Measurements from ENCODE around the gene MYO9B.
"Not testable (repeated sequence)": the region's sequence is repeated elsewhere in the genome, so short reads cannot be mapped to it uniquely, and the experiment has no call there.

MYO9B gene

DNA sequence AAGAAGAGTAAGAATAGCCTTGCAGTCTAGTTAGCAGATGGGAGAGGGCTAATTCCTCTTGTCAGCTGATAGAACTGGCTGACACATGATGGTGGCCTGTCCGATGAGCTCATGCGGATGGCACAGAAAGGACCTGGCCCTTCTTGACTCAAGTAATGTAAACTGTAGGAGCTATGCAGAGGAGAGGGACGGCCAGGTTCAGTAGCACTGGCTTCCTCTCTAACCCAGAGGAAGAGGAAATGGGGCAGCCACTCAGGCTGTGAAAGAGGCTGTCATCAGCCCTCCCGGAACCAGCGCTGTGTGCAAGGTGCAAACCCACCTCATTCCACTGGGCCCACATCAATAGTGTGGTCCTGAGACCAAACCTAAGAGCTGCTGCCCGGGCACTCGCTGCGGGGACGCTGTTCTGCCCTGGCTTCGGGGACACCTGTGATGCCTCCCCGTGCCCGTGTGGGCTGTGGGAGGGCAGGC is 108.8 kb downstream of the MYO9B start:
- TF ChIP-seq, protein P1, sequence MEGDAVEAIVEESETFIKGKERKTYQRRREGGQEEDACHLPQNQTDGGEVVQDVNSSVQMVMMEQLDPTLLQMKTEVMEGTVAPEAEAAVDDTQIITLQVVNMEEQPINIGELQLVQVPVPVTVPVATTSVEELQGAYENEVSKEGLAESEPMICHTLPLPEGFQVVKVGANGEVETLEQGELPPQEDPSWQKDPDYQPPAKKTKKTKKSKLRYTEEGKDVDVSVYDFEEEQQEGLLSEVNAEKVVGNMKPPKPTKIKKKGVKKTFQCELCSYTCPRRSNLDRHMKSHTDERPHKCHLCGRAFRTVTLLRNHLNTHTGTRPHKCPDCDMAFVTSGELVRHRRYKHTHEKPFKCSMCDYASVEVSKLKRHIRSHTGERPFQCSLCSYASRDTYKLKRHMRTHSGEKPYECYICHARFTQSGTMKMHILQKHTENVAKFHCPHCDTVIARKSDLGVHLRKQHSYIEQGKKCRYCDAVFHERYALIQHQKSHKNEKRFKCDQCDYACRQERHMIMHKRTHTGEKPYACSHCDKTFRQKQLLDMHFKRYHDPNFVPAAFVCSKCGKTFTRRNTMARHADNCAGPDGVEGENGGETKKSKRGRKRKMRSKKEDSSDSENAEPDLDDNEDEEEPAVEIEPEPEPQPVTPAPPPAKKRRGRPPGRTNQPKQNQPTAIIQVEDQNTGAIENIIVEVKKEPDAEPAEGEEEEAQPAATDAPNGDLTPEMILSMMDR (IDR thresholded peaks at IDR 0.05; ENCODE audit: insufficient read depth, low read length, poor library complexity, severe bottlenecking): no peak
- Histone ChIP-seq H3K36me3 (ENCODE audit: control insufficient read depth, insufficient read depth, low read length) (peaks cover 39% of the 10 kb centered on the region), H3K27me3 (replicated peaks; ENCODE audit: control insufficient read depth, insufficient read depth, low read length) (no peaks in the 10 kb centered on the region), H3K4me3 (replicated peaks; ENCODE audit: low read depth, low read length) (no peak overlapping the region)
- DNase-seq (ENCODE audit: extremely low read depth, insufficient read length): no peak

DNA sequence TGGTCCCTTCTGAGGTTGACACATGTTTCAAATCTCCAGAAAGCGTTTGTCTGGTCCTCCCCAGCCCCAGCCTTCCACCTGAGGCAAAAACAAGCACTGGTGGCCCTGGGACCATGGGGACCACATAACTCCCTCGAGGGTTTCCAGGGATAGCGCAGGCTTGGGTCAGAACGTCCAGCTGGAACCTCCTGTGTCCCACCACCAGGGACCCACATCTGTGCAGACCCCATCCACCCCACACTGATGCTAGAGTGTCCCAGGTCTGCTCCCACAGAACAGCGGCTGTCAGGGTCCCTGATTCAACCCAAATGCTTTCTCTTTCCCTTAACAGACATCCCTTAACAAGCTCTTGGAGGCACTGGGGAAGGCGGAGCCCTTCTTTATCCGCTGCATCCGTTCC is 110.0 kb downstream of the MYO9B start:
- Histone ChIP-seq H3K36me3 (ENCODE audit: control insufficient read depth, insufficient read depth, low read length) (peaks cover 41% of the 10 kb centered on the region), H3K27me3 (replicated peaks; ENCODE audit: control insufficient read depth, insufficient read depth, low read length) (no peaks in the 10 kb centered on the region), H3K4me3 (replicated peaks; ENCODE audit: low read depth, low read length) (no peak overlapping the region)
- TF ChIP-seq, protein P1 (IDR thresholded peaks at IDR 0.05; ENCODE audit: insufficient read depth, low read length, poor library complexity, severe bottlenecking): no peak
- DNase-seq (ENCODE audit: extremely low read depth, insufficient read length): no peak

DNA sequence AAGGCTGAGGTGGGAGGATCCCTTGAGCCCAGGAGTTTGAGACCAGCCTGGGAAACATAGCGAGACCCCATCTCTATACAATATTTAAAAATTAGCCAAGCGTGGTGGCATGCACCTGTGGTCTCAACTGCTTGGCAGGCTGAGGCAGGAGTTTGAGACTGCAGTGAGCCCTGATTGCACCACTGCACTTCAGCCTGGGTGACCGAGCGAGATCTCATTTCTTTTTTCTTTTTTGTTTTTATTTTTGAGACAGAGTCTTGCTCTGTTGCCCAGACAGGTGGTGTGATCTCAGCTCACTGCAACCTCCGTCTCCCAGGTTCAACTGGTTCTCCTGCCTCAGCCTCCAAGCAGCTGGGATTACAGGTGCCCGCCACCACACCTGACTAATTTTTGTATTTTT is 116.2 kb downstream of the MYO9B start:
- not testable (repeated sequence) for H3K4me3 ChIP-seq (replicated peaks; ENCODE audit: low read depth, low read length)
- peaks cover 52% of the 10 kb centered on the region for H3K36me3 ChIP-seq (ENCODE audit: control insufficient read depth, insufficient read depth, low read length)

DNA sequence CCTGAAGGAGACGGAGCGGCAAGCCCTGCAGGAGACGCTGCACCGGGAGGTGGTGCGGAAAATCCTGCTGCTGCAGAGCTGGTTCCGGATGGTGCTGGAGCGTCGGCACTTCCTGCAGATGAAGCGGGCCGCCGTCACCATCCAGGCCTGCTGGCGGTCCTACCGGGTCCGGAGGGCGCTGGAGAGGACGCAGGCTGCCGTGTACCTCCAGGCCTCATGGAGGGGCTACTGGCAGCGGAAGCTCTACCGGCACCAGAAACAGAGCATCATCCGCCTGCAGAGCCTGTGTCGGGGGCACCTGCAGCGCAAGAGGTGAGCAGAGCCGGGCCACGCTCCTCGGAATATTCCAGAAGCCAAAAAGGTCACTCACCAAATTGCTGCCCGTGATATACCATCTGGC is 117.2 kb downstream of the MYO9B start:
- TF ChIP-seq, protein P1 (IDR thresholded peaks at IDR 0.05; ENCODE audit: insufficient read depth, low read length, poor library complexity, severe bottlenecking): no peak
- Histone ChIP-seq H3K27me3 (replicated peaks; ENCODE audit: control insufficient read depth, insufficient read depth, low read length) (no peaks in the 10 kb centered on the region), H3K36me3 (ENCODE audit: control insufficient read depth, insufficient read depth, low read length) (peaks cover 51% of the 10 kb centered on the region), H3K4me3 (replicated peaks; ENCODE audit: low read depth, low read length) (no peak overlapping the region)
- DNase-seq (ENCODE audit: extremely low read depth, insufficient read length): no peak

More for the DNA sequence above, 116.2 kb downstream of the MYO9B start:
- DNase-seq (ENCODE audit: extremely low read depth, insufficient read length); H3K27me3 ChIP-seq (replicated peaks; ENCODE audit: control insufficient read depth, insufficient read depth, low read length): not testable (repeated sequence)

DNA sequence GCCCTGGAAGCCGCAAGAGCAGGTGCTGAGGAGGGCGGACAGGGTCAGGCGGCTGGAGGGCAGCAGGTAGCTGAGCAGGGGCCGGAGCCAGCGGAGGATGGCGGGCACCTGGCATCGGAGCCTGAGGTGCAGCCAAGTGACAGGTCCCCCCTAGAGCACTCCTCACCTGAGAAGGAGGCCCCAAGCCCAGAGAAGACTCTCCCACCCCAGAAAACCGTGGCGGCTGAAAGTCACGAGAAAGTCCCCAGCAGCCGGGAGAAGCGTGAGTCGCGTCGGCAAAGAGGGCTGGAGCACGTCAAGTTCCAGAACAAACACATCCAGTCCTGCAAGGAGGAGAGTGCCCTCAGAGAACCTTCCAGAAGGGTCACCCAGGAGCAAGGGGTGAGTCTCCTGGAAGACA is 119.0 kb downstream of the MYO9B start:
- Histone ChIP-seq H3K4me3 (replicated peaks; ENCODE audit: low read depth, low read length) (no peak overlapping the region), H3K36me3 (ENCODE audit: control insufficient read depth, insufficient read depth, low read length) (peaks cover 53% of the 10 kb centered on the region), H3K27me3 (replicated peaks; ENCODE audit: control insufficient read depth, insufficient read depth, low read length) (no peaks in the 10 kb centered on the region)
- TF ChIP-seq, protein P1 (IDR thresholded peaks at IDR 0.05; ENCODE audit: insufficient read depth, low read length, poor library complexity, severe bottlenecking): no peak
- DNase-seq (ENCODE audit: extremely low read depth, insufficient read length): no peak

DNA sequence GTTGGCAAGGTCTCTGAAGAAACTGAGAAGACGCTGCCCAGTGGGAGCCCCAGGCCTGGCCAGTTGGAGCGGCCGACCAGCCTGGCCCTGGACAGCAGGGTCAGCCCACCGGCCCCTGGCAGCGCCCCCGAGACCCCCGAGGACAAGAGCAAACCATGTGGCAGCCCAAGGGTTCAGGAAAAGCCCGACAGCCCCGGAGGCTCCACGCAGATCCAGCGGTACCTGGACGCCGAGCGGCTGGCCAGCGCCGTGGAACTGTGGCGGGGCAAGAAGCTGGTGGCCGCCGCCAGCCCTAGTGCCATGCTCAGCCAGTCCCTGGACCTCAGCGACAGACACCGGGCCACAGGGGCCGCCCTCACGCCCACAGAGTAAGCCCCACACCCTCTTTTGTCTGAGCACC is 119.5 kb downstream of the MYO9B start:
- TF ChIP-seq, protein P1 (IDR thresholded peaks at IDR 0.05; ENCODE audit: insufficient read depth, low read length, poor library complexity, severe bottlenecking): no peak
- Histone ChIP-seq H3K4me3 (replicated peaks; ENCODE audit: low read depth, low read length) (no peak overlapping the region), H3K27me3 (replicated peaks; ENCODE audit: control insufficient read depth, insufficient read depth, low read length) (no peaks in the 10 kb centered on the region), H3K36me3 (ENCODE audit: control insufficient read depth, insufficient read depth, low read length) (peaks cover 55% of the 10 kb centered on the region)
- no peak for DNase-seq (ENCODE audit: extremely low read depth, insufficient read length)
